ENCODE data around the gene KCNAB3. TPM values are rescaled to one million over a fixed set of nuclear protein-coding genes. Genes with fewer than 3 reads are reported as not detected.

The KCNAB3 gene
- polyA plus RNA-seq, 1 donor (not counting 4 experiments of a cell fraction or from before 2014, with no cell fraction given), result 2.0 TPM

GRCh38 chr17:7910281-7910680 is 19.4 kb downstream of the KCNAB3 start:
- H3K79me2 ChIP-seq (ENCODE audit: control insufficient read depth, insufficient read depth, low read length), result no peaks in the 10 kb centered on the region
- no peak overlapping the region for H3K9ac ChIP-seq (ENCODE audit: control insufficient read depth, extremely low read depth, insufficient read depth, low read length)
- H3K36me3 ChIP-seq (ENCODE audit: control insufficient read depth in 2 of 2, extremely low read depth in 1 of 2, insufficient read depth in 2 of 2, low read length in 2 of 2), result peaks cover 30 to 41% of the 10 kb centered on the region in 2 experiments
- no peak overlapping the region for H3K4me2 ChIP-seq (ENCODE audit: control insufficient read depth, extremely low read depth, insufficient read depth, low read depth, low read length)
- H4K20me1 ChIP-seq (ENCODE audit: control insufficient read depth, extremely low read depth, insufficient read depth, low read length), result no peaks in the 10 kb centered on the region
- H3K27me3 ChIP-seq (ENCODE audit: control insufficient read depth, extremely low read depth, insufficient read depth, low read length), result no peaks in the 10 kb centered on the region
- FAIRE-seq, result no peak
- DNase-seq (ENCODE audit: low read depth, low spot score), result no peak
- H3K4me1 ChIP-seq (ENCODE audit: control insufficient read depth, extremely low read depth, insufficient read depth, low read length), result peaks cover 14% of the 10 kb centered on the region
- H2AFZ ChIP-seq (ENCODE audit: control insufficient read depth, low read length), result no peak overlapping the region
- no peaks in the 10 kb centered on the region for H3K9me3 ChIP-seq (ENCODE audit: control insufficient read depth, low read depth, low read length)
- H3K9me1 ChIP-seq (ENCODE audit: control insufficient read depth, extremely low read depth, insufficient read depth, low read length), result no peaks in the 10 kb centered on the region
- no peak for TF ChIP-seq EZH2 (IDR thresholded peaks at IDR 0.05; ENCODE audit: low read length)
- TF ChIP-seq CTCF (optimal IDR thresholded peaks at IDR 0.05 in 1 of 3, IDR thresholded peaks at IDR 0.05 in 1 of 3, conservative IDR thresholded peaks at IDR 0.05 in 1 of 3; ENCODE audit: extremely low read depth in 1 of 3, insufficient read depth in 2 of 3, low read length in 3 of 3), result no peak
- dilution Hi-C loops (cut with MboI; ENCODE audit: extremely low pct_ligation_motif_present, low sequenced_read_pairs), result no loop called here
- H3K27ac ChIP-seq (ENCODE audit: control insufficient read depth, insufficient read depth, low read length), result no peak overlapping the region
- no peak overlapping the region for H3K4me3 ChIP-seq (ENCODE audit: control insufficient read depth in 2 of 3, extremely low read depth in 1 of 3, insufficient read depth in 2 of 3, low read depth in 1 of 3, low read length in 3 of 3)

GRCh38 chr17:7909089-7909488 is 20.6 kb downstream of the KCNAB3 start:
- FAIRE-seq, result no peak
- Histone ChIP-seq H3K27ac (ENCODE audit: control insufficient read depth, insufficient read depth, low read length) (no peak overlapping the region), H3K9me1 (ENCODE audit: control insufficient read depth, extremely low read depth, insufficient read depth, low read length) (no peaks in the 10 kb centered on the region), H3K27me3 (ENCODE audit: control insufficient read depth, extremely low read depth, insufficient read depth, low read length) (no peaks in the 10 kb centered on the region), H3K36me3 (ENCODE audit: control insufficient read depth in 2 of 2, extremely low read depth in 1 of 2, insufficient read depth in 2 of 2, low read length in 2 of 2) (peaks cover 31 to 51% of the 10 kb centered on the region in 2 experiments), H3K4me2 (ENCODE audit: control insufficient read depth, extremely low read depth, insufficient read depth, low read depth, low read length) (no peak overlapping the region), H4K20me1 (ENCODE audit: control insufficient read depth, extremely low read depth, insufficient read depth, low read length) (no peaks in the 10 kb centered on the region), H3K4me3 (ENCODE audit: control insufficient read depth in 2 of 3, extremely low read depth in 1 of 3, insufficient read depth in 2 of 3, low read depth in 1 of 3, low read length in 3 of 3) (no peak overlapping the region), H3K9me3 (ENCODE audit: control insufficient read depth, low read depth, low read length) (no peaks in the 10 kb centered on the region), H3K9ac (ENCODE audit: control insufficient read depth, extremely low read depth, insufficient read depth, low read length) (no peak overlapping the region), H3K4me1 (ENCODE audit: control insufficient read depth, extremely low read depth, insufficient read depth, low read length) (peaks cover 2% of the 10 kb centered on the region), H2AFZ (ENCODE audit: control insufficient read depth, low read length) (no peak overlapping the region), H3K79me2 (ENCODE audit: control insufficient read depth, insufficient read depth, low read length) (no peaks in the 10 kb centered on the region)
- DNase-seq (ENCODE audit: low read depth, low spot score), result no peak
- dilution Hi-C loops (cut with MboI; ENCODE audit: extremely low pct_ligation_motif_present, low sequenced_read_pairs), result no loop called here
- no peak for TF ChIP-seq CTCF (optimal IDR thresholded peaks at IDR 0.05 in 1 of 3, IDR thresholded peaks at IDR 0.05 in 1 of 3, conservative IDR thresholded peaks at IDR 0.05 in 1 of 3; ENCODE audit: extremely low read depth in 1 of 3, insufficient read depth in 2 of 3, low read length in 3 of 3)
- no peak for TF ChIP-seq EZH2 (IDR thresholded peaks at IDR 0.05; ENCODE audit: low read length)
